ENCODE measurements around the gene SIRT6. TPM values are rescaled to one million over a fixed set of nuclear protein-coding genes. Genes with fewer than 3 reads are reported as not detected.

The SIRT6 gene
- total and polyA plus RNA-seq, 2 donors from 2014 or later, result 27.0 to 27.3 TPM

GRCh38 chr19:4181053-4181508 lies 1.3 kb downstream of the SIRT6 start:
- TF ChIP-seq CTCF (IDR thresholded peaks at IDR 0.05; ENCODE audit: borderline replicate concordance, extremely low read depth, insufficient read depth), result no peak
- FAIRE-seq (no peak), DNase-seq (no peak)
- Histone ChIP-seq H3K9ac (ENCODE audit: low read length in 3 of 3) (no peak overlapping the region), H3K36me3 (ENCODE audit: control insufficient read depth in 2 of 3, insufficient read depth in 3 of 3, low read length in 3 of 3) (peaks cover 0 to 2% (median 0%) of the 10 kb centered on the region in 3 donors), H3K27me3 (ENCODE audit: control insufficient read depth, insufficient read depth, low read length) (no peaks in the 10 kb centered on the region), H3K4me1 (ENCODE audit: control insufficient read depth in 2 of 3, insufficient read depth in 2 of 3, low read depth in 1 of 3, low read length in 3 of 3) (peaks cover 0 to 12% (median 0%) of the 10 kb centered on the region in 3 donors), H3K4me3 (ENCODE audit: low read length in 3 of 3) (no peak overlapping the region), H3K27ac (ENCODE audit: low read depth in 2 of 2, low read length in 2 of 2) (no peak overlapping the region), H3K9me3 (ENCODE audit: control insufficient read depth in 2 of 3, insufficient read depth in 1 of 3, low read length in 3 of 3) (no peaks in the 10 kb centered on the region)
- intact Hi-C loops (cut with DNase I), result no loop called here

- Histone ChIP-seq H3K9ac (ENCODE audit: low read length in 3 of 3) (no peak overlapping the region), H3K27me3 (ENCODE audit: control insufficient read depth, insufficient read depth, low read length) (no peaks in the 10 kb centered on the region), H3K36me3 (ENCODE audit: control insufficient read depth in 2 of 3, insufficient read depth in 3 of 3, low read length in 3 of 3) (peaks cover 0 to 2% (median 0%) of the 10 kb centered on the region in 3 donors), H3K4me1 (ENCODE audit: control insufficient read depth in 2 of 3, insufficient read depth in 2 of 3, low read depth in 1 of 3, low read length in 3 of 3) (peaks cover 0 to 10% (median 0%) of the 10 kb centered on the region in 3 donors), H3K4me3 (ENCODE audit: low read length in 3 of 3) (no peak overlapping the region), H3K9me3 (ENCODE audit: control insufficient read depth in 2 of 3, insufficient read depth in 1 of 3, low read length in 3 of 3) (no peaks in the 10 kb centered on the region), H3K27ac (ENCODE audit: low read depth in 2 of 2, low read length in 2 of 2) (no peak overlapping the region)
- no peak for TF ChIP-seq CTCF (IDR thresholded peaks at IDR 0.05; ENCODE audit: borderline replicate concordance, extremely low read depth, insufficient read depth)
- FAIRE-seq (no peak), DNase-seq (no peak)
- intact Hi-C loops (cut with DNase I), result no loop called here
These were observed 3.4 kb downstream of the SIRT6 start for GRCh38 chr19:4178990-4179389.

GRCh38 chr19:4177146-4177545 lies 5.2 kb downstream of the SIRT6 start:
- intact Hi-C loops (cut with DNase I), result no loop called here
- Histone ChIP-seq H3K9me3 (ENCODE audit: control insufficient read depth in 2 of 3, insufficient read depth in 1 of 3, low read length in 3 of 3) (no peaks in the 10 kb centered on the region), H3K27ac (ENCODE audit: low read depth in 2 of 2, low read length in 2 of 2) (no peak overlapping the region), H3K4me1 (ENCODE audit: control insufficient read depth in 2 of 3, insufficient read depth in 2 of 3, low read depth in 1 of 3, low read length in 3 of 3) (peaks cover 0 to 8% (median 0%) of the 10 kb centered on the region in 3 donors), H3K4me3 (ENCODE audit: low read length in 3 of 3) (no peak overlapping the region), H3K9ac (ENCODE audit: low read length in 3 of 3) (no peak overlapping the region), H3K27me3 (ENCODE audit: control insufficient read depth, insufficient read depth, low read length) (no peaks in the 10 kb centered on the region), H3K36me3 (ENCODE audit: control insufficient read depth in 2 of 3, insufficient read depth in 3 of 3, low read length in 3 of 3) (peaks cover 0 to 2% (median 0%) of the 10 kb centered on the region in 3 donors)
- no peak for TF ChIP-seq CTCF (IDR thresholded peaks at IDR 0.05; ENCODE audit: borderline replicate concordance, extremely low read depth, insufficient read depth)
- no peak for DNase-seq
- no peak for FAIRE-seq

GRCh38 chr19:4175669-4175931 lies 6.8 kb downstream of the SIRT6 start:
- DNase-seq (no peak), FAIRE-seq (no peak)
- no peaks in the 10 kb centered on the region for H3K9me3 ChIP-seq (ENCODE audit: control insufficient read depth in 2 of 3, insufficient read depth in 1 of 3, low read length in 3 of 3)
- no peak overlapping the region for H3K27ac ChIP-seq (ENCODE audit: low read depth in 2 of 2, low read length in 2 of 2)
- peaks cover 0 to 2% (median 0%) of the 10 kb centered on the region in 3 donors for H3K4me1 ChIP-seq (ENCODE audit: control insufficient read depth in 2 of 3, insufficient read depth in 2 of 3, low read depth in 1 of 3, low read length in 3 of 3)
- no peak for TF ChIP-seq CTCF (IDR thresholded peaks at IDR 0.05; ENCODE audit: borderline replicate concordance, extremely low read depth, insufficient read depth)
- no peaks in the 10 kb centered on the region for H3K27me3 ChIP-seq (ENCODE audit: control insufficient read depth, insufficient read depth, low read length)
- no peak overlapping the region for H3K4me3 ChIP-seq (ENCODE audit: low read length in 3 of 3)
- peaks cover 0 to 2% (median 0%) of the 10 kb centered on the region in 3 donors for H3K36me3 ChIP-seq (ENCODE audit: control insufficient read depth in 2 of 3, insufficient read depth in 3 of 3, low read length in 3 of 3)
- intact Hi-C loops (cut with DNase I), result no loop called here
- no peak overlapping the region for H3K9ac ChIP-seq (ENCODE audit: low read length in 3 of 3)
